ENCODE results near the gene CEP170.
A peak's percentile ranks its signal among the peaks of the same experiment; 100 is the strongest.

CEP170 gene

GRCh38 chr1:243253211-243253925 is 1.7 kb downstream of the CEP170 start:
- POLR2A ChIA-PET = interaction anchor here (0.7 kb wide), 1 partner anchor 18 kb away, joined by 4 read pairs; no protein-coding TSS in a partner anchor
- H3K4me1 ChIP-seq (ENCODE audit: control insufficient read depth, insufficient read depth, low read length) = peaks cover 14% of the 10 kb centered on the region
- peak overlapping the region; percentile 66 for H3K4me3 ChIP-seq (ENCODE audit: low read depth, low read length)
- CTCF ChIA-PET = interaction anchor here (0.6 to 1.2 kb wide), 2 partner anchors 10 to 32 kb away, joined by 3 to 5 read pairs; no protein-coding TSS in a partner anchor
- no peaks in the 10 kb centered on the region for H3K9me3 ChIP-seq (ENCODE audit: control insufficient read depth, insufficient read depth, low read depth, low read length)
- peak; percentile 94 for TF ChIP-seq PRDM10 (tag by site-specific recombination; IDR thresholded peaks at IDR 0.05)
- TF ChIP-seq PRDM1 (tag by site-specific recombination; IDR thresholded peaks at IDR 0.05) = peak; percentile 83
- no peak for TF ChIP-seq ZNF248 (tag by site-specific recombination; IDR thresholded peaks at IDR 0.05)
- no peak for TF ChIP-seq ZNF140 (tag by site-specific recombination; IDR thresholded peaks at IDR 0.05)
- no peak for TF ChIP-seq ZNF514 (tag by site-specific recombination; IDR thresholded peaks at IDR 0.05)
- no peak for TF ChIP-seq HOXA7 (CRISPR knock-in tag; IDR thresholded peaks at IDR 0.05; ENCODE audit: borderline replicate concordance)
- TF ChIP-seq ZNF341 (tag by site-specific recombination; IDR thresholded peaks at IDR 0.05; ENCODE audit: low read depth) = peak; percentile 73
- TF ChIP-seq GFI1B (tag by site-specific recombination; IDR thresholded peaks at IDR 0.05) = no peak
- peak; percentile 95 for TF ChIP-seq ZBTB17 (tag by site-specific recombination; IDR thresholded peaks at IDR 0.05)
- no peak for TF ChIP-seq ZNF426 (tag by site-specific recombination; IDR thresholded peaks at IDR 0.05)
- peak overlapping the region; percentile 89; the same call in 1 of the 2 replicates for H3K27ac ChIP-seq (ENCODE audit: extremely low read depth, low read depth, low read length)
- H3K36me3 ChIP-seq (ENCODE audit: control insufficient read depth in 2 of 2, insufficient read depth in 1 of 2, low read length in 2 of 2) = no peaks in the 10 kb centered on the region

- Histone ChIP-seq H3K4me1 (ENCODE audit: control insufficient read depth, insufficient read depth, low read length) (peaks cover 14% of the 10 kb centered on the region), H3K4me3 (ENCODE audit: low read depth, low read length) (no peak overlapping the region), H3K27ac (ENCODE audit: extremely low read depth, low read depth, low read length) (no peak overlapping the region), H3K36me3 (ENCODE audit: control insufficient read depth in 2 of 2, insufficient read depth in 1 of 2, low read length in 2 of 2) (no peaks in the 10 kb centered on the region), H3K9me3 (ENCODE audit: control insufficient read depth, insufficient read depth, low read depth, low read length) (no peaks in the 10 kb centered on the region)
- POLR2A ChIA-PET = no interaction called here
- CTCF ChIA-PET = no interaction called here
- TF ChIP-seq ZNF16 (tag by site-specific recombination; IDR thresholded peaks at IDR 0.05; ENCODE audit: low read depth) = no peak
- no peak for TF ChIP-seq ZNF792 (tag by site-specific recombination; IDR thresholded peaks at IDR 0.05)
- peak; percentile 14; the same call in 1 of the 2 replicates for TF ChIP-seq PRDM6 (tag by site-specific recombination; IDR thresholded peaks at IDR 0.05)
- no peak for TF ChIP-seq BCL6B (tag by site-specific recombination; IDR thresholded peaks at IDR 0.05)
Measured at GRCh38 chr1:243251539-243251938, 3.5 kb downstream of the CEP170 start.

- H3K4me3 ChIP-seq (ENCODE audit: low read depth, low read length) = no peak overlapping the region
- H3K36me3 ChIP-seq (ENCODE audit: control insufficient read depth in 2 of 2, insufficient read depth in 1 of 2, low read length in 2 of 2) = no peaks in the 10 kb centered on the region; a peak in 1 of 3 replicates
- ChIA-PET POLR2A (no interaction called here), CTCF (no interaction called here)
- H3K27ac ChIP-seq (ENCODE audit: extremely low read depth, low read depth, low read length) = no peak overlapping the region
- H3K9me3 ChIP-seq (ENCODE audit: control insufficient read depth, insufficient read depth, low read depth, low read length) = no peaks in the 10 kb centered on the region
- peaks cover 14% of the 10 kb centered on the region for H3K4me1 ChIP-seq (ENCODE audit: control insufficient read depth, insufficient read depth, low read length)
- TF ChIP-seq HOXA7 (CRISPR knock-in tag; IDR thresholded peaks at IDR 0.05; ENCODE audit: borderline replicate concordance) (no peak), ZNF501 (tag by site-specific recombination; IDR thresholded peaks at IDR 0.05) (no peak), ZNF449 (tag by site-specific recombination; IDR thresholded peaks at IDR 0.05) (no peak), PRDM6 (tag by site-specific recombination; IDR thresholded peaks at IDR 0.05) (peak; percentile 82), ZSCAN18 (tag by site-specific recombination; IDR thresholded peaks at IDR 0.05) (no peak), ZNF350 (tag by site-specific recombination; IDR thresholded peaks at IDR 0.05) (no peak), MZF1 (tag by site-specific recombination; IDR thresholded peaks at IDR 0.05; ENCODE audit: borderline replicate concordance) (no peak)
Measured at GRCh38 chr1:243250102-243250501, 5.0 kb downstream of the CEP170 start.
